CD4-positive, alpha-beta T cell treated with Interleukin-17A for 1 hour (primary cell): ENCODE measurements around the gene OST4.

Source experiments
- DNase-seq: peaks from one replicate; pipeline ENCODE4 v3.0.0-alpha.2; 2020

Gene OST4

GRCh38 chr2:27050996-27051901 lies 20.2 kb downstream of the OST4 start, which contains the start of gene AGBL5:
TSS of gene AGBL5 (plus strand) at chr2:27051668. CDS start at chr2:27052959, 1,291 bp downstream.
- peak; percentile 99 for DNase-seq

GRCh38 chr2:27050281-27050995 lies 21.0 kb downstream of the OST4 start:
- peak; percentile 96 for DNase-seq

- peak; percentile 72 for DNase-seq
These were observed 21.8 kb downstream of the OST4 start for GRCh38 chr2:27049422-27050280.

- no peak for DNase-seq
These were observed 28.3 kb downstream of the OST4 start for GRCh38 chr2:27042985-27043634.

GRCh38 chr2:27042159-27042661 lies 29.2 kb downstream of the OST4 start:
- no peak for DNase-seq

GRCh38 chr2:27041752-27042151 lies 29.7 kb downstream of the OST4 start:
- DNase-seq, result no peak

GRCh38 chr2:27040282-27040681 lies 31.2 kb downstream of the OST4 start:
- no peak for DNase-seq

GRCh38 chr2:27039871-27040270 lies 31.6 kb downstream of the OST4 start:
- DNase-seq, result no peak

GRCh38 chr2:27039426-27039825 lies 32.0 kb downstream of the OST4 start:
- DNase-seq, result no peak

- DNase-seq, result no peak
These were observed 32.7 kb downstream of the OST4 start for GRCh38 chr2:27038631-27039339.

- DNase-seq, result no peak
These were observed 33.4 kb downstream of the OST4 start for GRCh38 chr2:27038012-27038411.

- DNase-seq, result peak; percentile 7
These were observed 38.1 kb downstream of the OST4 start for GRCh38 chr2:27033253-27033852.

- peak; percentile 80 for DNase-seq
These were observed 38.8 kb downstream of the OST4 start, which contains the start of gene TMEM214 for GRCh38 chr2:27032495-27033252. TSS of gene TMEM214 (plus strand) at chr2:27032965. CDS start at chr2:27033016, 51 bp downstream.

GRCh38 chr2:27029051-27029450 lies 42.4 kb downstream of the OST4 start:
- no peak for DNase-seq

- DNase-seq, result no peak
These were observed 44.2 kb downstream of the OST4 start for GRCh38 chr2:27027211-27027651.

- no peak for DNase-seq
These were observed 45.3 kb downstream of the OST4 start for GRCh38 chr2:27025861-27026851.

- no peak for DNase-seq
These were observed 46.1 kb downstream of the OST4 start for GRCh38 chr2:27025281-27025800.

- DNase-seq, result no peak
These were observed 46.6 kb downstream of the OST4 start for GRCh38 chr2:27024812-27025211.

- no peak for DNase-seq
These were observed 47.3 kb downstream of the OST4 start for GRCh38 chr2:27024188-27024587.
